Ascending aorta (tissue), 2 donors: ENCODE measurements around the gene STK10. TPM values are rescaled to one million over a fixed set of nuclear protein-coding genes. Genes with fewer than 3 reads are reported as not detected.

Experiments
- DNase-seq, 2 donors: peaks; one replicate each; pipeline ENCODE4 v3.0.0-alpha.2; 2019; ENCODE audit warnings: low spot score in 2 of 2
- H3K27ac ChIP-seq, 2 donors: fragments of 200-600 bp; sonication (generic); one replicate each; pipeline ENCODE4 v1.5.1; 2016 to 2017; ENCODE audit warnings: mild to moderate bottlenecking in 1 of 2
- H3K27me3 ChIP-seq: fragments of 200-600 bp; sonication (generic); one replicate; pipeline ENCODE4 v1.5.1; 2017
- H3K36me3 ChIP-seq, 2 donors: fragments of 200-600 bp; sonication (generic); one replicate each; pipeline ENCODE4 v1.5.1; 2016
- H3K4me1 ChIP-seq, 2 donors: fragments of 200-600 bp; sonication (generic); one replicate each; pipeline ENCODE4 v1.5.1; 2016 to 2017; ENCODE audit warnings: mild to moderate bottlenecking in 1 of 2
- H3K4me3 ChIP-seq, 2 donors: fragments of 200-600 bp; sonication (generic); one replicate each; pipeline ENCODE4 v1.5.1; 2016 to 2017; ENCODE audit warnings: mild to moderate bottlenecking in 1 of 2
- H3K9me3 ChIP-seq, 2 donors: fragments of 200-600 bp; sonication (generic); one replicate each; pipeline ENCODE4 v1.5.1; 2016
- intact Hi-C: fragments of 100-400 bp; cut with DNase I; formaldehyde crosslinking; loops from one replicate; pipeline ENCODE4 v1.15.1; 2023
- total RNA-seq: library from RNA; depleted of rRNA; stranded (reverse); fragments of >200 nt; gene quantifications from one replicate; pipeline ENCODE4 v1.1.0, GENCODE V29; 2016
- TF ChIP-seq, protein P1 (sequence below), 3 experiments: fragments of 200-600 bp in 2 of 3; fragments of 450-650 bp in 1 of 3; sonication (generic) in 2 of 3; IDR thresholded peaks; one replicate each; pipeline ENCODE4 v1.5.1; 2016 to 2019; ENCODE audit warnings: antibody characterized with exemption in 3 of 3, mild to moderate bottlenecking in 1 of 3, moderate library complexity in 1 of 3

The STK10 gene
- total RNA-seq, 1 donor from 2014 or later: 18.4 TPM

DNA sequence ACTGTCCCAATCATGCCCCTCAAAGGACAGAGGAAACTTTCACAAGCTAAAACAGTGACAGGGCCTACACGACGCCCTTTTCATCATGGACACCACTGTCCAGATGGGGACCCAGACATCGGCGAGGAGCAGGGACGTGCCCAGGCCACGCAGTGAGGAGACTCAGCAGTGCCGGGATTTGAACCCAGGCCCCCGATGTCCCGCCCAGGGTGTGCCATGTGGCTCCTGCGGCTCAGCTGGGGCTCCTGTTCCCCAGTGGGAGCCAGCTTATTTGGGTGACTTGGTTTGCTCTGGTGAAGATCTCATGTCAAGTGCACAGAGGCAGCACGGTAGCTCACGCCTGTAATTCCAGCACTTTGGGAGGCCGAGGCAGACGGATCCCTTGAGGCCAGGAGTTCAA lies 82.2 kb downstream of the STK10 start:
- Histone ChIP-seq H3K4me3 (no peak overlapping the region), H3K4me1 (peaks cover 2 to 13% of the 10 kb centered on the region in 2 donors), H3K27me3 (no peaks in the 10 kb centered on the region), H3K9me3 (no peaks in the 10 kb centered on the region), H3K27ac (no peak overlapping the region), H3K36me3 (peaks cover 0 to 5% of the 10 kb centered on the region in 2 donors)
- TF ChIP-seq, protein P1, sequence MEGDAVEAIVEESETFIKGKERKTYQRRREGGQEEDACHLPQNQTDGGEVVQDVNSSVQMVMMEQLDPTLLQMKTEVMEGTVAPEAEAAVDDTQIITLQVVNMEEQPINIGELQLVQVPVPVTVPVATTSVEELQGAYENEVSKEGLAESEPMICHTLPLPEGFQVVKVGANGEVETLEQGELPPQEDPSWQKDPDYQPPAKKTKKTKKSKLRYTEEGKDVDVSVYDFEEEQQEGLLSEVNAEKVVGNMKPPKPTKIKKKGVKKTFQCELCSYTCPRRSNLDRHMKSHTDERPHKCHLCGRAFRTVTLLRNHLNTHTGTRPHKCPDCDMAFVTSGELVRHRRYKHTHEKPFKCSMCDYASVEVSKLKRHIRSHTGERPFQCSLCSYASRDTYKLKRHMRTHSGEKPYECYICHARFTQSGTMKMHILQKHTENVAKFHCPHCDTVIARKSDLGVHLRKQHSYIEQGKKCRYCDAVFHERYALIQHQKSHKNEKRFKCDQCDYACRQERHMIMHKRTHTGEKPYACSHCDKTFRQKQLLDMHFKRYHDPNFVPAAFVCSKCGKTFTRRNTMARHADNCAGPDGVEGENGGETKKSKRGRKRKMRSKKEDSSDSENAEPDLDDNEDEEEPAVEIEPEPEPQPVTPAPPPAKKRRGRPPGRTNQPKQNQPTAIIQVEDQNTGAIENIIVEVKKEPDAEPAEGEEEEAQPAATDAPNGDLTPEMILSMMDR (IDR thresholded peaks at IDR 0.05): no peak
- DNase-seq: no peak
- intact Hi-C loops: loop anchor here (2.0 to 5.0 kb wide), 2 partner anchors 179 to 266 kb away; no protein-coding TSS in a partner anchor

DNA sequence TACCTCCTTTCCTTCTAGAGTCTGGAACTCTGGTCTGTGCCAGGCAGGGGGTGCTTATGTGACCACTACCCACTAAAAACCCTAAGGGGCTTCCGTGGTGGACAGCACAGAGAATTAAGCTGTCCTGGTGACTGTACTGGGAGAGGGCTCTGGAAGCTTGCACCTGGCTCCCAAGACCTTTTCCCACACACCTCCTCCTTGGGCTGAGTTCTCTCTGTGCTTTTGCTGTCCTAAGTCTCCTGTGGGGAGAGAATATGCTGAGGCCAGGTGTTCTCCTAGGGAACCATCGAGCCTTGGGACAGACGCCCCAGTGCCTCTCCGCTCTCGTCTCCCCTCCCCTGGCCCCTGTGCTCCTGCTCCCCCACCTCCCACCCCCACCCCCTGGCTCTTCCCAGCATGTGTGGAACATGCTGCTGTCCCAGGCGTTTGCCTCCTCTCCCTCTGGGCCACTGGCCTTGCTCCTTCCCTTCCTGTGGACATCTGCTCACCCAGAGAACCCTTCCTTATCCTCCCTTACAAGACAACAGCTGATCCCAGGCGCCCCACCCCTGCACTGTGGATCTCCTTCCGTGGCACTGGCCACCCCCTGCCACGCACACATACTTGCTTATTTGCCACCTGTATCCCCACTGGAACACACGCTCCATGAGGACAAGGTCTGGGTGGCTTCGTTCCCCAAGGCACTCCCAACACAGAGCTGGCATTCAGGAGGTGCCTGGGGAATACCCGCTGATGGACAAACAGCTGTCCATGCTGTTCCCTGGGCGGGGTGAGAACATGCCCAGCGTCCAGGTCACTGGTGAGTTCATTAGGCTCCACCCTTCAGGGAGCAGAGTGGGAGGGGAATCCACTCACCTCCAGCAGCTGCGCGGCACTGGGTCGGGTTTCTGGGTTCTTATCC lies 83.0 kb downstream of the STK10 start:
- Histone ChIP-seq H3K27ac (no peak overlapping the region), H3K4me3 (no peak overlapping the region), H3K9me3 (no peaks in the 10 kb centered on the region), H3K27me3 (no peaks in the 10 kb centered on the region), H3K4me1 (peaks cover 2 to 10% of the 10 kb centered on the region in 2 donors), H3K36me3 (peaks cover 0 to 5% of the 10 kb centered on the region in 2 donors)
- intact Hi-C loops: loop anchor here (5.0 kb wide), 1 partner anchor 267 kb away; no protein-coding TSS in a partner anchor
- DNase-seq: no peak
- TF ChIP-seq, protein P1 (IDR thresholded peaks at IDR 0.05): no peak

DNA sequence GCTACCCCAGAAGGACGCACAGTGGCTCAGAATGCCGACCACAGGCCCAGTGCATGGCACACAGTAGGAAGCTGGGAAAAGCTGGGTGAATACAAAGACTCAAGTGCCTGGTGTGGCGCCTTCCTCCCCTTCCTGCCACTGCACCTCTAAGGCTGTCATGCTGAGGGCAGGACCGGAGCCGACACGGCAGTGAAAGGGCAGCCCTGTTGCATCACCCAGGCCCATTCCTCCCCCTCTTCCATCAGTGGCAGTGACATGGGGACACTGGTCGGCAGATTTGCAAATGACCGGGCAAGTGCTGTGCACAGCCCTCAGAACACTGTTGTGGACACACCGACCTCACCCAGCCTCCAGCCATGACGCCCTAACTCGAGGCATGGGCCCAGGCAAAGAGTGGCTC lies 84.0 kb downstream of the STK10 start:
- no peak overlapping the region for H3K4me3 ChIP-seq
- intact Hi-C loops: no loop called here
- DNase-seq: no peak
- H3K27me3 ChIP-seq: no peaks in the 10 kb centered on the region
- TF ChIP-seq, protein P1 (IDR thresholded peaks at IDR 0.05): no peak
- H3K4me1 ChIP-seq: peaks cover 2 to 10% of the 10 kb centered on the region in 2 donors
- no peaks in the 10 kb centered on the region for H3K9me3 ChIP-seq
- H3K27ac ChIP-seq: no peak overlapping the region
- peaks cover 0 to 5% of the 10 kb centered on the region in 2 donors for H3K36me3 ChIP-seq

DNA sequence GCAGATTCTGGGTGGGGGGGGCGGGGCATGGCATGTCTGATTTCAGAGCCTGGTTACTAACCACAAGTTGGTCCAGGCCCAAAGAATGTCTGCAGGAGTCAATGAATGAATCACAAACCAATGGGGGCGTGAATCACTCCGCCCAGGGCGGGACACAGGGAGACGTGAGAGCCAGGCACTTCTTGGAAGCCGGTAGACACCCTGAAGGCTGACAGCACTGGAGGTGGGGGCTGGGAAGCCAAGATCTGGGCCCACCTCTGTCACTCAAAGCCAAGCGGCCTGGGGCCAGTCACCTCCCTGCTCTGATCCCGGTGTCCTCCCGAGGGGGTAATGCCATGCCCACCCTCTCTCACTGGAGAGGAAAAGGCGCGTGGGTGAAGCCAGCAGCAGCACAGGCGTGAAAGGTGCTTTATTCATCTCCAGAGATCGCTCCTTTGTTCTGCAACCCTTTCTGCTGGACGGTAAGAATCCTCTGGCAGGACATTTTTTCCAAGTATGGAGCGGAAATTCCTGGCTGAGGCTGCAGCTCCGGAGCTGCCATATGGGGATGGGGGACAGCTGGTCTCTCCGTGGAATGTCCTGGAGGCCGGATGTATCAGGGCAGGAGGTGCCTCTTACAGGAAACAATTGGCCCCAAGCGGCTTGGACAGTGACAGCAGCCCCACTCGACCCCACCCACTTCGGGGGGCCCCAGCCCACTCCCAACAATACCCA lies 85.0 kb downstream of the STK10 start:
- Histone ChIP-seq H3K36me3 (peaks cover 0 to 5% of the 10 kb centered on the region in 2 donors), H3K27ac (no peak overlapping the region), H3K27me3 (no peaks in the 10 kb centered on the region), H3K9me3 (no peaks in the 10 kb centered on the region), H3K4me1 (peaks cover 2 to 10% of the 10 kb centered on the region in 2 donors), H3K4me3 (no peak overlapping the region)
- TF ChIP-seq, protein P1 (IDR thresholded peaks at IDR 0.05): no peak
- intact Hi-C loops: no loop called here
- DNase-seq: peak in 1 of 2 donors; percentile 88

DNA sequence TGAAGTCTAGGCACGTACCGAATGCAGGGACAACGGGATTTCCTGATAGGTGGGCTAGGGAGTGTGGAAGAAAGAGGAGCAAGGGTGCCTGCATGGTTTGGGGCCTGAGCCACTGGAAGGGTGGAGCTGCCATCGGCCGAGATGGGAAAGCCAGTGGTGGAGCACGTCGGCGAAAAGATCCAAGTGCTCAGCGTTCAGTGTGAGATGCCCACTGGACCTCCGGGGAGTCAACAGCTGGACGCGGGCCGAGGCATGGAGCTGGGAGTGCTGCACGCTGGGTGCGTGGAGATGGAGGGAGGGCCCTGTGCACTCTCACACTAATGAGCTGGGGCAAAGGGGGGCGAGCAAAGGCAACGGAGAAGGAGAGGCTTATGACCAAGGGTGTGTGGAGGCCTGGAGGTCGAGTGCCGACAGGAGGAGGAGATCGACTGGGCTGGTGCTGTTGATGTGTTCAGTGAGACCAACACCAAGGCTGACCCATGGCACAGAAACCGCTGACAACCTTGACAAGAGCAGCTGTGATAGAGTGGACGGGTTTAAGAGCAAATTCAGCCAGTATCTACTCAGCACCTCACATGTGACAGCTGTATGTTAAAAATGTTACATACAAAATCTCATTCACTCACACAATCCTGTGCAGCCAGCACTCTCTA lies 85.7 kb downstream of the STK10 start:
- Histone ChIP-seq H3K4me1 (peaks cover 2 to 8% of the 10 kb centered on the region in 2 donors), H3K27ac (no peak overlapping the region), H3K36me3 (peaks cover 0 to 5% of the 10 kb centered on the region in 2 donors), H3K4me3 (no peak overlapping the region), H3K9me3 (no peaks in the 10 kb centered on the region), H3K27me3 (no peaks in the 10 kb centered on the region)
- TF ChIP-seq, protein P1 (IDR thresholded peaks at IDR 0.05): no peak
- intact Hi-C loops: no loop called here
- DNase-seq: no peak
